Osteoblast (primary cell): ENCODE results near the gene CRY2. TPM values are rescaled to one million over a fixed set of nuclear protein-coding genes. Genes with fewer than 3 reads are reported as not detected.

Experiments used
- DNase-seq: peaks from one replicate; pipeline ENCODE4 v3.0.0; 2011; ENCODE audit warnings: low spot score, mixed read lengths; ENCODE audit not compliant: insufficient read length; ENCODE audit errors: missing footprints
- H2AFZ ChIP-seq: 2 replicates; pipeline ENCODE4 v1.6.0; 2011; ENCODE audit warnings: mild to moderate bottlenecking, low read length
- H3K27ac ChIP-seq: 2 replicates; pipeline ENCODE4 v1.5.1; 2011; ENCODE audit warnings: mild to moderate bottlenecking, low read depth, low read length, moderate library complexity
- H3K27me3 ChIP-seq: 2 replicates; pipeline ENCODE4 v1.6.0; 2012; ENCODE audit warnings: mild to moderate bottlenecking, control low read depth, inconsistent platforms, low read length, moderate library complexity; ENCODE audit not compliant: insufficient read depth
- H3K36me3 ChIP-seq: 2 replicates; pipeline ENCODE4 v1.5.1; 2011; ENCODE audit warnings: mild to moderate bottlenecking, low read length, control low read depth, moderate library complexity; ENCODE audit not compliant: insufficient read depth
- H3K4me1 ChIP-seq: 2 replicates; pipeline ENCODE4 v1.5.1; 2011; ENCODE audit warnings: mild to moderate bottlenecking, low read length, control low read depth, moderate library complexity; ENCODE audit not compliant: insufficient read depth
- H3K4me2 ChIP-seq: 2 replicates; pipeline ENCODE4 v1.6.0; 2011; ENCODE audit warnings: mild to moderate bottlenecking, low read length; ENCODE audit not compliant: insufficient read depth
- H3K4me3 ChIP-seq: fragments of 200-600 bp; sonication (generic); 3 replicates; pipeline ENCODE4 v1.5.1; 2012; ENCODE audit warnings: mild to moderate bottlenecking, low read length, inconsistent platforms; ENCODE audit not compliant: insufficient read depth
- H3K79me2 ChIP-seq: 2 replicates; pipeline ENCODE4 v1.6.0; 2012; ENCODE audit warnings: mild to moderate bottlenecking, low read length, control low read depth, inconsistent platforms; ENCODE audit not compliant: insufficient read depth
- H3K9me3 ChIP-seq: 2 replicates; pipeline ENCODE4 v1.5.1; 2011; ENCODE audit warnings: low read depth, low read length, control low read depth
- H4K20me1 ChIP-seq: 2 replicates; pipeline ENCODE4 v1.6.0; 2012; ENCODE audit warnings: mild to moderate bottlenecking, low read length, control low read depth; ENCODE audit not compliant: insufficient read depth
- CTCF ChIP-seq: IDR thresholded peaks from 2 replicates; pipeline ENCODE4 v1.5.1; 2011; ENCODE audit warnings: mild to moderate bottlenecking, low read depth, low read length, moderate library complexity; ENCODE audit errors: extremely low read depth
- total RNA-seq: library from RNA; depleted of rRNA; stranded (reverse); fragments of >200 nt; gene quantifications from 2 replicates; pipeline ENCODE4 v1.2.3, GENCODE V29; 2012

CRY2 gene
- total RNA-seq, 1 donor = 21.0 TPM

DNA sequence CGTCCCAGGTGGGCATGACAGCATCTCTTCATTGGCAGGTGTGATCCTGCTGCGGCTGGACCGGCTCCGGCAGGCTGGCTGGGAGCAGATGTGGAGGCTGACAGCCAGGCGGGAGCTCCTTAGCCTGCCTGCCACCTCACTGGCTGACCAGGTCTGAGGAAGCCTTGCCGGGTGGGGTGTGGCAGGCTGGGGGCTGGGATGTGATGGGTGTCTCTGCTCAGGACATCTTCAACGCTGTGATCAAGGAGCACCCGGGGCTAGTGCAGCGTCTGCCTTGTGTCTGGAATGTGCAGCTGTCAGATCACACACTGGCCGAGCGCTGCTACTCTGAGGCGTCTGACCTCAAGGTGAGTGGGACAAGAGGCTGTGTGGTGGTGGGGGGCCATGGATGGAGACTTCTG lies 78.7 kb downstream of the CRY2 start:
- H3K27me3 ChIP-seq = peaks cover 52% of the 10 kb centered on the region
- no peak for TF ChIP-seq CTCF
- peaks cover 3% of the 10 kb centered on the region for H4K20me1 ChIP-seq
- H3K4me1 ChIP-seq = no peaks in the 10 kb centered on the region
- H3K4me2 ChIP-seq = no peak overlapping the region
- H3K79me2 ChIP-seq = no peaks in the 10 kb centered on the region
- no peaks in the 10 kb centered on the region for H3K36me3 ChIP-seq
- H2AFZ ChIP-seq = no peak overlapping the region
- DNase-seq = peak; percentile 76
- H3K9me3 ChIP-seq = no peaks in the 10 kb centered on the region
- no peak overlapping the region for H3K27ac ChIP-seq
- no peak overlapping the region for H3K4me3 ChIP-seq

- no peaks in the 10 kb centered on the region for H3K79me2 ChIP-seq
- no peak overlapping the region for H3K27ac ChIP-seq
- no peaks in the 10 kb centered on the region for H3K4me1 ChIP-seq
- H3K27me3 ChIP-seq = peaks cover 45% of the 10 kb centered on the region
- TF ChIP-seq CTCF = no peak
- no peak overlapping the region for H2AFZ ChIP-seq
- H3K4me3 ChIP-seq = no peak overlapping the region
- H4K20me1 ChIP-seq = peaks cover 3% of the 10 kb centered on the region
- no peak overlapping the region for H3K4me2 ChIP-seq
- H3K9me3 ChIP-seq = no peaks in the 10 kb centered on the region
- peak; percentile 81 for DNase-seq
- H3K36me3 ChIP-seq = no peaks in the 10 kb centered on the region
Observed at GRCh38 chr11:45926536-45927331, 79.5 kb downstream of the CRY2 start.

DNA sequence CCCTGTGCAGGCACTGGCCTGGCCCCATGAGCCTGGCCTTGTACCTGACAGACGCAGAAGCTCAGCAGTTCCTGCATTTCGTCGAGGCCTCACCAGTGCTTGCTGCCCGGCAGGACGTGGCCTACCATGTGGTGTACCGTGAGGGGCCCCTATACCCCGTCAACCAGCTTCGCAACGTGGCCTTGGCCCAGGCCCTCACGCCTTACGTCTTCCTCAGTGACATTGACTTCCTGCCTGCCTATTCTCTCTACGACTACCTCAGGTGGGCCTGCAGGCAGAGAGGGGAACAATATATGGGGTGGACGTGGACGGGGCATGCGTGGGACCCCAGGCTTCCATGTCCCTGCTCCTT lies 80.0 kb downstream of the CRY2 start:
- no peaks in the 10 kb centered on the region for H3K4me1 ChIP-seq
- TF ChIP-seq CTCF = no peak
- no peak overlapping the region for H3K4me3 ChIP-seq
- no peak overlapping the region for H3K4me2 ChIP-seq
- DNase-seq = peak; percentile 77
- H3K79me2 ChIP-seq = no peaks in the 10 kb centered on the region
- H3K9me3 ChIP-seq = no peaks in the 10 kb centered on the region
- no peaks in the 10 kb centered on the region for H3K36me3 ChIP-seq
- H3K27me3 ChIP-seq = peaks cover 39% of the 10 kb centered on the region
- peaks cover 5% of the 10 kb centered on the region for H4K20me1 ChIP-seq
- H3K27ac ChIP-seq = no peak overlapping the region
- no peak overlapping the region for H2AFZ ChIP-seq

GRCh38 chr11:45927684-45928413 lies 80.6 kb downstream of the CRY2 start:
- Histone ChIP-seq H3K79me2 (no peaks in the 10 kb centered on the region), H3K27me3 (peaks cover 33% of the 10 kb centered on the region)
- DNase-seq = peak; percentile 76

More at GRCh38 chr11:45927684-45928413, 80.6 kb downstream of the CRY2 start:
- peaks cover 5% of the 10 kb centered on the region for H4K20me1 ChIP-seq
- no peaks in the 10 kb centered on the region for H3K4me1 ChIP-seq
- H3K4me2 ChIP-seq = no peak overlapping the region
- no peak overlapping the region for H2AFZ ChIP-seq
- peaks cover under 1% of the 10 kb centered on the region for H3K36me3 ChIP-seq
- no peak overlapping the region for H3K27ac ChIP-seq
- no peak for TF ChIP-seq CTCF
- no peak overlapping the region for H3K4me3 ChIP-seq
- no peaks in the 10 kb centered on the region for H3K9me3 ChIP-seq
